Right atrium auricular region (tissue), 2 donors: ENCODE data around the gene CEP112. TPM values are rescaled to one million over a fixed set of nuclear protein-coding genes. Genes with fewer than 3 reads are reported as not detected.

Experiments
- DNase-seq: peaks from one replicate; pipeline ENCODE4 v3.0.0-alpha.2; 2019; ENCODE audit warnings: low spot score
- H3K27ac ChIP-seq, 2 donors: fragments of 200-600 bp; sonication (generic); 1 replicate in 1 of 2; 2 replicates in 1 of 2; pipeline ENCODE4 v1.5.1; 2016 to 2019
- H3K27me3 ChIP-seq, 2 donors: fragments of 200-600 bp; sonication (generic); one replicate each; pipeline versions ENCODE4 v1.5.1 to v1.6.0; 2017 to 2019
- H3K36me3 ChIP-seq: fragments of 200-600 bp; sonication (generic); one replicate; pipeline ENCODE4 v1.5.1; 2016
- H3K4me1 ChIP-seq, 2 donors: fragments of 200-600 bp; sonication (generic); one replicate each; pipeline versions ENCODE4 v1.5.1 to v1.6.0; 2017 to 2019
- H3K4me3 ChIP-seq, 2 donors: fragments of 200-600 bp; sonication (generic); 1 replicate in 1 of 2; 2 replicates in 1 of 2; pipeline ENCODE4 v1.5.1; 2017 to 2019; ENCODE audit warnings: mild to moderate bottlenecking in 1 of 2, moderate library complexity in 1 of 2
- H3K9me3 ChIP-seq, 2 donors: fragments of 200-600 bp; sonication (generic); one replicate each; pipeline ENCODE4 v1.5.1; 2019
- total RNA-seq, 2 donors: library from RNA; depleted of rRNA; stranded (reverse); fragments of >200 nt; gene quantifications; one replicate each; pipeline ENCODE4 v1.1.0, GENCODE V29; 2016
- TF ChIP-seq, protein P1 (sequence below), 2 donors: fragments of 200-600 bp; sonication (generic); IDR thresholded peaks; one replicate each; pipeline ENCODE4 v1.5.1; 2019; ENCODE audit warnings: antibody characterized with exemption in 2 of 2

The CEP112 gene
- total RNA-seq, 2 donors from 2014 or later, result 8.1 to 11.2 TPM

DNA sequence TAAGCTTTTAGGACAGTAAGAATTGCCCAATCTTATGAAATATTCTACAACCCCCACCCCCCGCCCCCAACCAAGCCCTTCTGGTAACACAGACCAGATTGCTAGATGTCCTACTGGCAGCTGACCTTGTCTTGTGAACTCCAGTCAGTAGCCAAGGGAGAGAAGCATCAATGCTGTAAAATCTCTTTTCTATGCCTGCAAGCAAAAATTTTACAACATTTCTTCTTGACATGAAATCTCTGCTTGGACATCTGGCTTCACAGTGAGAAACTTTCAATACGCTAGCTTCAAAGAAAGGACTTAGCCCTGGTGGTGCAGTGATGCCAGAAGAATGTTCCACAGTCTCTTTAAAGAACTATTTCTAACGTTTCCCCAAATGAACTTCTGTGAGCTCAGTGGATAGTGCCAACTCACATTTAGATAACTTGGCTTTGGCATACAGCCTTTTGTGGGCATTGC lies 461.2 kb downstream of the CEP112 start:
- Histone ChIP-seq H3K4me3 (no peak overlapping the region), H3K27me3 (no peaks in the 10 kb centered on the region), H3K36me3 (no peaks in the 10 kb centered on the region), H3K4me1 (peaks cover 0 to 4% of the 10 kb centered on the region in 2 donors), H3K9me3 (peaks cover 0 to 5% of the 10 kb centered on the region in 2 donors), H3K27ac (no peak overlapping the region)
- no peak for DNase-seq
- TF ChIP-seq, protein P1, sequence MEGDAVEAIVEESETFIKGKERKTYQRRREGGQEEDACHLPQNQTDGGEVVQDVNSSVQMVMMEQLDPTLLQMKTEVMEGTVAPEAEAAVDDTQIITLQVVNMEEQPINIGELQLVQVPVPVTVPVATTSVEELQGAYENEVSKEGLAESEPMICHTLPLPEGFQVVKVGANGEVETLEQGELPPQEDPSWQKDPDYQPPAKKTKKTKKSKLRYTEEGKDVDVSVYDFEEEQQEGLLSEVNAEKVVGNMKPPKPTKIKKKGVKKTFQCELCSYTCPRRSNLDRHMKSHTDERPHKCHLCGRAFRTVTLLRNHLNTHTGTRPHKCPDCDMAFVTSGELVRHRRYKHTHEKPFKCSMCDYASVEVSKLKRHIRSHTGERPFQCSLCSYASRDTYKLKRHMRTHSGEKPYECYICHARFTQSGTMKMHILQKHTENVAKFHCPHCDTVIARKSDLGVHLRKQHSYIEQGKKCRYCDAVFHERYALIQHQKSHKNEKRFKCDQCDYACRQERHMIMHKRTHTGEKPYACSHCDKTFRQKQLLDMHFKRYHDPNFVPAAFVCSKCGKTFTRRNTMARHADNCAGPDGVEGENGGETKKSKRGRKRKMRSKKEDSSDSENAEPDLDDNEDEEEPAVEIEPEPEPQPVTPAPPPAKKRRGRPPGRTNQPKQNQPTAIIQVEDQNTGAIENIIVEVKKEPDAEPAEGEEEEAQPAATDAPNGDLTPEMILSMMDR (IDR thresholded peaks at IDR 0.05), result no peak

DNA sequence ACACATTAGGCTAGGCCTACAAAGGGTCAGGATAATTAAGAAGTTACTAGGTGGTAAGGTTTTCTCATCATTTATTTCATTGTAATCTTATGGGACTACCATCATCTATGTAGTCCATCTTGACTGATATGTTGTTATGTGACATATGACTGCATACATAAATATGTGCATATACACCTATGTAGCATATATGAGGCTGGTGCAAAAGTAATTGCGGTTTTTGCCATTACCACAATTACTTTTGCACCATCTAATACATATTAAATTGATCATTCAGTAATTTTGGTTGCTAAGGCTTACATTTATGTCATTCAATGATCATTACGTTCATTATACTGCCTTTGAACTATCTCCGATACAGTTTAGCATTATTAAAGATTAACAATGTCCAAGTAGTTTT lies 462.7 kb downstream of the CEP112 start:
- DNase-seq, result no peak
- TF ChIP-seq, protein P1 (IDR thresholded peaks at IDR 0.05), result no peak
- Histone ChIP-seq H3K4me1 (peaks cover 0 to 4% of the 10 kb centered on the region in 2 donors), H3K9me3 (peaks cover 0 to 5% of the 10 kb centered on the region in 2 donors), H3K27ac (no peak overlapping the region), H3K4me3 (no peak overlapping the region), H3K36me3 (no peaks in the 10 kb centered on the region), H3K27me3 (no peaks in the 10 kb centered on the region)

DNA sequence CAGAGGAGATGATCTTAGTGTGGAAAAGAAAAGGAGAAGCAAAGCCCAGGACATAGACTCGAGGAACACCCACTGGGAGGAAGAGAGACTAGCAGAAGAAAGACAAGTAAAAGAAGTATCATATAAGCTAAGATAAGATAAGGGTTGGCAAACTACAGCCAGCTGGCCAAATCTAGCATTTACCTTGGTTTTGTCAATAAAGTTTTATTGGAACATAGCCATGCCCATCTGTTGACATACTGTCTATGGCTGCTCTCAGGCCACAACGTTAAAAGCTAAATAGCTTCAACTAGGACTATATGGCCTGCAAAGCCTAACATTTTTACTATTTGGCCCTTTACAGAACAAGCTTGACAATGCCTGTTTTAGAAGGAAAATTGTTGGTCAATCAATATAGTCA lies 464.1 kb downstream of the CEP112 start:
- peaks cover 0 to 4% of the 10 kb centered on the region in 2 donors for H3K4me1 ChIP-seq
- peaks cover 0 to 5% of the 10 kb centered on the region in 2 donors for H3K9me3 ChIP-seq
- no peak for DNase-seq
- no peaks in the 10 kb centered on the region for H3K36me3 ChIP-seq
- H3K27me3 ChIP-seq, result no peaks in the 10 kb centered on the region
- TF ChIP-seq, protein P1 (IDR thresholded peaks at IDR 0.05), result no peak
- H3K4me3 ChIP-seq, result no peak overlapping the region
- H3K27ac ChIP-seq, result no peak overlapping the region

DNA sequence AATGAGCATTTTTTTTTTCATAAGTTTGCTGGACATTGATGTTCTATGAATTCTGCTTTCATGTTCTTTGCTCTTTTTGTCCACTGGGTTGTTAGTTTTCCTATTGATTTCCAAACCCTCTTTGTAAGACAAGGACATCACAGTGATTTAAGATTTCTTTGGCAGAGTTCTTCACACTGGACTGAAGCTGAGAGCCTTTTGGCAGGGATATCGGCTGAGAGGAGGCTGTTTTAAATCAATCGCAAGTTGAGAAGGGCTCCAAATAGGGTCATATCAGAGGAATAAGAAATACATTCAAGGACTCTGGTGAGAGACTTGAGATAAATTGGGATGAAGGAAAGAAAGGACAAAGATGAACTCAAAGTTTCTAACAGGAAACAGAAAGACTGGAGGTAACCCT lies 464.7 kb downstream of the CEP112 start:
- Histone ChIP-seq H3K27ac (no peak overlapping the region), H3K36me3 (no peaks in the 10 kb centered on the region), H3K4me3 (no peak overlapping the region), H3K27me3 (no peaks in the 10 kb centered on the region), H3K4me1 (peaks cover 0 to 4% of the 10 kb centered on the region in 2 donors), H3K9me3 (peaks cover 0 to 3% of the 10 kb centered on the region in 2 donors)
- no peak for DNase-seq
- TF ChIP-seq, protein P1 (IDR thresholded peaks at IDR 0.05), result no peak

DNA sequence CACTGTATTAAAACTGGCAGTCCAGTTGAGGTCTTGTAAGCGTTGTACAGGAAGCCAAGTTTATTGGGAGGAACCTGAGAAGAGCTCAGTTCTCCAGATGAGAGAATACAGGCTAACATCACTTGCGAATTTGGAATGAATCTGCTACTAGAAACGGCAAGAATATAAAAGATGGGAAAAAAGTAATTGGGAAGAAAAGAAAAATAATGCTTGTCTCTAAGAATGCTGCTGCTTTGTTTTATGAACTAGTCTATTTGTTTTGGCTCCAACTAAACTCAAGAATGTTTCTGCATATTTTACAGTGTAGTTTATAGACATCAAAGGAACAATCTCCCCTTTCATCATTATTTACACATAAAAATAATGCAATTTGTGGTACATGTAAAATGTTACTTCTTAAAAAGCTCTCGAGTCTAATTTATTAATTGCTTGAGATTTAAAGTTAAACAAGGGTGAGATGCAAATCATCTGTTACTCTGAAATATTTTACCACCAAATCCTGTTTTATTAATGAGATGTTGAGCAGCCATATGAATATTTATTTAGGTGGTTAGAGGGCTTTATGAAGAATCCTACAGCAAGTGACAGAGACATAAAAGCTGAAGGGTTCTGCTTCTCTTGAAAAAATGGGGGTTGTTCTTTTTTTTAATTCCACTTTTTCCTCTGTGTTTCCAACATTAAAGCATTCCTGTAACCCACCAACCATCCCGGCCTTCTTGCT lies 468.3 kb downstream of the CEP112 start:
- no peaks in the 10 kb centered on the region for H3K9me3 ChIP-seq
- H3K4me3 ChIP-seq, result no peak overlapping the region
- H3K36me3 ChIP-seq, result no peaks in the 10 kb centered on the region
- H3K27ac ChIP-seq, result no peak overlapping the region
- H3K27me3 ChIP-seq, result no peaks in the 10 kb centered on the region
- DNase-seq, result no peak
- TF ChIP-seq, protein P1 (IDR thresholded peaks at IDR 0.05), result no peak
- peaks cover 0 to 4% of the 10 kb centered on the region in 2 donors for H3K4me1 ChIP-seq
